ENCODE measurements around the gene IL1RAPL1. TPM values are rescaled to one million over a fixed set of nuclear protein-coding genes. Genes with fewer than 3 reads are reported as not detected.

Gene IL1RAPL1
- total RNA-seq, 3 donors from 2014 or later, result 0.16 to 0.44 TPM; not detected in 1

- H3K27ac ChIP-seq, result no peak overlapping the region
- H3K4me1 ChIP-seq, result no peaks in the 10 kb centered on the region
- no peak overlapping the region for H3K4me3 ChIP-seq
- intact Hi-C loops (cut with DNase I; ENCODE audit: low total_unique reads), result no loop called here
- no peaks in the 10 kb centered on the region for H3K9me3 ChIP-seq
- no peak for DNase-seq (ENCODE audit: low spot score in 2 of 2)
- H3K27me3 ChIP-seq, result no peaks in the 10 kb centered on the region
- TF ChIP-seq POLR2A (IDR thresholded peaks at IDR 0.05) (no peak), CTCF (IDR thresholded peaks at IDR 0.05) (no peak), POLR2AphosphoS5 (IDR thresholded peaks at IDR 0.05) (no peak)
- H3K36me3 ChIP-seq, result no peaks in the 10 kb centered on the region
Observed at GRCh38 chrX:29172880-29173279, 585.6 kb downstream of the IL1RAPL1 start.

GRCh38 chrX:29187264-29187663 is 600.0 kb downstream of the IL1RAPL1 start:
- Histone ChIP-seq H3K9me3 (no peaks in the 10 kb centered on the region), H3K4me3 (no peak overlapping the region), H3K4me1 (no peaks in the 10 kb centered on the region), H3K27me3 (peaks cover 0 to 8% of the 10 kb centered on the region in 2 donors), H3K36me3 (no peaks in the 10 kb centered on the region), H3K27ac (no peak overlapping the region)
- DNase-seq (ENCODE audit: low spot score in 2 of 2), result no peak
- intact Hi-C loops (cut with DNase I; ENCODE audit: low total_unique reads), result no loop called here
- TF ChIP-seq POLR2A (IDR thresholded peaks at IDR 0.05) (no peak), POLR2AphosphoS5 (IDR thresholded peaks at IDR 0.05) (no peak), CTCF (IDR thresholded peaks at IDR 0.05) (no peak)

GRCh38 chrX:29196501-29196900 is 609.3 kb downstream of the IL1RAPL1 start:
- intact Hi-C loops (cut with DNase I; ENCODE audit: low total_unique reads), result no loop called here
- no peak for TF ChIP-seq POLR2AphosphoS5 (IDR thresholded peaks at IDR 0.05)
- no peak for TF ChIP-seq POLR2A (IDR thresholded peaks at IDR 0.05)
- TF ChIP-seq CTCF (IDR thresholded peaks at IDR 0.05), result no peak

GRCh38 chrX:29215251-29215650 is 628.0 kb downstream of the IL1RAPL1 start:
- Histone ChIP-seq H3K4me3 (no peak overlapping the region), H3K36me3 (no peaks in the 10 kb centered on the region), H3K4me1 (no peaks in the 10 kb centered on the region), H3K27ac (no peak overlapping the region), H3K27me3 (peaks cover 0 to 6% of the 10 kb centered on the region in 2 donors), H3K9me3 (no peaks in the 10 kb centered on the region)
- DNase-seq (ENCODE audit: low spot score in 2 of 2), result no peak
- intact Hi-C loops (cut with DNase I; ENCODE audit: low total_unique reads), result no loop called here
- TF ChIP-seq CTCF (IDR thresholded peaks at IDR 0.05), result no peak
- TF ChIP-seq POLR2AphosphoS5 (IDR thresholded peaks at IDR 0.05), result no peak
- TF ChIP-seq POLR2A (IDR thresholded peaks at IDR 0.05), result no peak

More at GRCh38 chrX:29196501-29196900, 609.3 kb downstream of the IL1RAPL1 start:
- Histone ChIP-seq H3K27me3 (peaks cover 0 to 22% of the 10 kb centered on the region in 2 donors), H3K4me1 (no peaks in the 10 kb centered on the region), H3K36me3 (no peaks in the 10 kb centered on the region), H3K4me3 (no peak overlapping the region), H3K9me3 (no peaks in the 10 kb centered on the region), H3K27ac (no peak overlapping the region)
- DNase-seq (ENCODE audit: low spot score in 2 of 2), result no peak

- TF ChIP-seq CTCF (IDR thresholded peaks at IDR 0.05), result no peak
- no peak for TF ChIP-seq POLR2A (IDR thresholded peaks at IDR 0.05)
- TF ChIP-seq POLR2AphosphoS5 (IDR thresholded peaks at IDR 0.05), result no peak
- Histone ChIP-seq H3K36me3 (no peaks in the 10 kb centered on the region), H3K4me3 (no peak overlapping the region), H3K27me3 (peaks cover 0 to 4% of the 10 kb centered on the region in 2 donors), H3K4me1 (no peaks in the 10 kb centered on the region), H3K27ac (no peak overlapping the region), H3K9me3 (no peaks in the 10 kb centered on the region)
- DNase-seq (ENCODE audit: low spot score in 2 of 2), result no peak
- intact Hi-C loops (cut with DNase I; ENCODE audit: low total_unique reads), result no loop called here
Observed at GRCh38 chrX:29225670-29226069, 638.4 kb downstream of the IL1RAPL1 start.

Measured in breast epithelium (tissue), 4 donors.